Spleen (tissue), 11 donors: ENCODE results near the gene RMDN3. TPM values are rescaled to one million over a fixed set of nuclear protein-coding genes. Genes with fewer than 3 reads are reported as not detected.
A peak's percentile ranks its signal among the peaks of the same experiment; 100 is the strongest.

Source experiments
- DNase-seq: peaks from one replicate; pipeline ENCODE4 v3.0.0-alpha.2; 2020
- H3K27ac ChIP-seq, 8 donors: fragments of 200-600 bp; sonication (generic) in 7 of 8; 1 replicate in 4 of 8; 2 replicates in 4 of 8; pipeline versions ENCODE4 v1.5.0 to v1.8.0; 2016 to 2021; ENCODE audit warnings: inconsistent platforms in 4 of 8, mild to moderate bottlenecking in 4 of 8, moderate library complexity in 1 of 8
- H3K27me3 ChIP-seq, 7 donors: fragments of 200-600 bp; sonication (generic) in 6 of 7; replicated peaks in 1 of 7; 1 replicate in 4 of 7; 2 replicates in 3 of 7; pipeline versions ENCODE4 v1.5.0 to v1.8.0; 2016 to 2021; ENCODE audit warnings: inconsistent platforms in 3 of 7, mild to moderate bottlenecking in 1 of 7
- H3K36me3 ChIP-seq, 6 donors: fragments of 200-600 bp; sonication (generic) in 5 of 6; 1 replicate in 4 of 6; 2 replicates in 2 of 6; pipeline versions ENCODE4 v1.5.0 to v1.8.0; 2016 to 2021; ENCODE audit warnings: inconsistent platforms in 2 of 6
- H3K4me1 ChIP-seq, 6 donors: fragments of 200-600 bp; sonication (generic) in 5 of 6; 1 replicate in 3 of 6; 2 replicates in 3 of 6; pipeline versions ENCODE4 v1.5.0 to v1.8.0; 2016 to 2021; ENCODE audit warnings: inconsistent platforms in 3 of 6
- H3K4me3 ChIP-seq, 8 donors: fragments of 200-600 bp; sonication (generic) in 7 of 8; 1 replicate in 4 of 8; 2 replicates in 4 of 8; pipeline versions ENCODE4 v1.5.0 to v1.8.0; 2016 to 2021; ENCODE audit warnings: inconsistent platforms in 4 of 8, mild to moderate bottlenecking in 4 of 8, moderate library complexity in 2 of 8
- H3K9me3 ChIP-seq, 8 donors: fragments of 200-600 bp; sonication (generic) in 7 of 8; 1 replicate in 4 of 8; 2 replicates in 4 of 8; pipeline versions ENCODE4 v1.5.0 to v1.8.0; 2016 to 2021; ENCODE audit warnings: inconsistent platforms in 4 of 8
- CTCF ChIP-seq, 11 experiments: fragments of 200-600 bp in 7 of 11; fragments of 450-650 bp in 4 of 11; sonication (generic) in 4 of 11; IDR thresholded peaks in 8 of 11; conservative IDR thresholded peaks in 3 of 11; 1 replicate in 7 of 11; 2 replicates in 4 of 11; pipeline versions ENCODE4 v1.4.0 to v1.8.0; 2016 to 2021; ENCODE audit warnings: antibody characterized with exemption in 11 of 11, inconsistent platforms in 4 of 11, mild to moderate bottlenecking in 1 of 11
- POLR2A ChIP-seq, 3 donors: fragments of 450-650 bp; IDR thresholded peaks; one replicate each; pipeline ENCODE4 v1.5.1; 2017; ENCODE audit warnings: antibody characterized with exemption in 3 of 3, mild to moderate bottlenecking in 1 of 3
- POLR2AphosphoS5 ChIP-seq, 3 donors: sonication (generic); formaldehyde crosslinking; IDR thresholded peaks; one replicate each; pipeline ENCODE4 v1.5.1; 2017; ENCODE audit warnings: antibody characterized with exemption in 3 of 3
- WGBS, 5 donors: extraction: QIAGEN DNeasy Blood & Tissue Kit in 3 of 5; methylation state at CpG; one replicate each; pipeline versions ENCODE4 v1.1.5 to v1.1.7; 2013 to 2018; 5-methylcytosine and 5-hydroxymethylcytosine counted together
- intact Hi-C: fragments of 100-400 bp; cut with DNase I; formaldehyde crosslinking; loops from one replicate; pipeline ENCODE4 v1.15.0; 2023; ENCODE audit warnings: low total_unique reads
- polyA plus RNA-seq, 3 donors: library from polyadenylated mRNA; stranded (reverse); fragments of 200-250 nt; gene quantifications; one replicate each; pipeline ENCODE4 v1.2.1, GENCODE V29; 2013
- total RNA-seq, 7 donors: library from RNA; depleted of rRNA in 3 of 7; stranded (reverse); fragments of >200 nt in 3 of 7; fragmentation: NEBNext Ultra II Directional in 4 of 7; extraction: Animal tissue kit (Norgen Biotek cat#: 25700) in 4 of 7; gene quantifications; one replicate each; pipeline versions ENCODE4 v1.1.0 to v1.2.1, GENCODE V29; 2016 to 2021
- donor health status: healthy with polysubstance abuse.
- donor health status: DM: no; HTN: no; CAD: no; lungs with moderate emphysema.
- donor health status: DM: no; HTN: no; CAD: no.
- donor health status: Bipolar disorder and iron deficiency.
- donor health status: healthy.
- donor health status: DM: no; HTN: no; CAD: no.
- donor health status: DM: yes; HTN: yes; CAD: no.

The RMDN3 gene
- total and polyA plus RNA-seq, 10 donors: 13.0 to 32.2 (median 23.2) TPM

- peaks cover 16 to 85% (median 66%) of the 10 kb centered on the region in 6 donors for H3K4me1 ChIP-seq
- intact Hi-C loops: no loop called here
- no peak for DNase-seq
- H3K9me3 ChIP-seq: no peaks in the 10 kb centered on the region
- H3K27me3 ChIP-seq: no peaks in the 10 kb centered on the region
- WGBS, 5 donors: 93 to 95% (median 94%) methylated on average over 21 to 32 of the region's 32 CpGs
- peaks cover 0 to 53% (median 13%) of the 10 kb centered on the region in 6 donors for H3K36me3 ChIP-seq
- no peak overlapping the region for H3K4me3 ChIP-seq
- TF ChIP-seq POLR2AphosphoS5 (IDR thresholded peaks at IDR 0.05) (peak in 1 of 3 donors; percentile 46), POLR2A (IDR thresholded peaks at IDR 0.05) (no peak)
- H3K27ac ChIP-seq: no peak overlapping the region
Measured at GRCh38 chr15:40766906-40767837, 12.1 kb upstream of the RMDN3 start.

- H3K36me3 ChIP-seq: peaks cover 0 to 44% (median 10%) of the 10 kb centered on the region in 6 donors
- peak overlapping the region in 2 of 8 donors; percentile 83 to 88 for H3K27ac ChIP-seq
- WGBS, 5 donors: 76 to 90% (median 86%) methylated on average over 6 to 7 of the region's 7 CpGs
- TF ChIP-seq CTCF (IDR thresholded peaks at IDR 0.05 in 8 of 11, conservative IDR thresholded peaks at IDR 0.05 in 3 of 11): no peak
- TF ChIP-seq POLR2AphosphoS5 (IDR thresholded peaks at IDR 0.05): no peak
- no peak for DNase-seq
- peaks cover 16 to 85% (median 66%) of the 10 kb centered on the region in 6 donors for H3K4me1 ChIP-seq
- no peaks in the 10 kb centered on the region for H3K27me3 ChIP-seq
- H3K4me3 ChIP-seq: no peak overlapping the region
- no peaks in the 10 kb centered on the region for H3K9me3 ChIP-seq
- intact Hi-C loops: no loop called here
Measured at GRCh38 chr15:40766194-40766815, 11.3 kb upstream of the RMDN3 start.

- TF ChIP-seq CTCF (IDR thresholded peaks at IDR 0.05 in 8 of 11, conservative IDR thresholded peaks at IDR 0.05 in 3 of 11): no peak
- TF ChIP-seq POLR2AphosphoS5 (IDR thresholded peaks at IDR 0.05): no peak
- no peak for TF ChIP-seq POLR2A (IDR thresholded peaks at IDR 0.05)
- intact Hi-C loops: no loop called here
- Histone ChIP-seq H3K27me3 (no peaks in the 10 kb centered on the region), H3K4me1 (peaks cover 16 to 72% (median 54%) of the 10 kb centered on the region in 6 donors), H3K27ac (peak overlapping the region; percentile 52 to 88 (median 72)), H3K9me3 (no peaks in the 10 kb centered on the region), H3K36me3 (peaks cover 0 to 28% (median 8%) of the 10 kb centered on the region in 6 donors), H3K4me3 (peak overlapping the region; percentile 59 to 95 (median 72))
- no peak for DNase-seq
- 28 to 38% (median 36%) methylated on average over 8 of the region's 8 CpGs for WGBS, 5 donors
Measured at GRCh38 chr15:40764629-40765103, 9.6 kb upstream of the RMDN3 start.

- Histone ChIP-seq H3K27ac (peak within 1 kb of the TSS; percentile 52 to 88 (median 72)), H3K36me3 (peaks cover 0 to 24% (median 8%) of the 10 kb centered on the region in 6 donors), H3K27me3 (no peaks in the 10 kb centered on the region), H3K4me1 (peaks cover 13 to 65% (median 47%) of the 10 kb centered on the region in 6 donors), H3K4me3 (peak within 1 kb of the TSS; percentile 59 to 95 (median 72)), H3K9me3 (no peaks in the 10 kb centered on the region)
- intact Hi-C loops: no loop called here
- 0 to 1% (median 1%) methylated on average over 24 to 75 of the region's 75 CpGs for WGBS, 5 donors
- peak; percentile 93 for DNase-seq
- TF ChIP-seq CTCF (IDR thresholded peaks at IDR 0.05 in 8 of 11, conservative IDR thresholded peaks at IDR 0.05 in 3 of 11) (peak in 8 of 11 experiments; percentile 22 to 71 (median 52)), POLR2A (IDR thresholded peaks at IDR 0.05) (no peak), POLR2AphosphoS5 (IDR thresholded peaks at IDR 0.05) (peak; percentile 82 to 87 (median 84))
Measured at GRCh38 chr15:40763801-40764628, 9.0 kb upstream of the RMDN3 start, which contains the start of gene GCHFR. GCHFR (plus strand) TSS chr15:40764068; CDS start chr15:40764181, 113 bp downstream.
